Psoas muscle (tissue), 8 donors: ENCODE results near the gene CD84. TPM values are rescaled to one million over a fixed set of nuclear protein-coding genes. Genes with fewer than 3 reads are reported as not detected.
"Not testable (repeated sequence)": the region's sequence is repeated elsewhere in the genome, so short reads cannot be mapped to it uniquely, and the experiment has no call there.

ENCODE experiments used
- ATAC-seq, 4 donors: fragments of 200-7000 bp; cut with Tn5 transposase; one replicate each; pipeline ENCODE4 v1.9.1; 2020; ENCODE audit warnings: moderate library complexity in 3 of 4, mild to moderate bottlenecking in 2 of 4
- DNase-seq, 2 donors: peaks; one replicate each; pipeline ENCODE4 v3.0.0-alpha.2; 2020
- H3K27ac ChIP-seq: fragments of 200-600 bp; one replicate; pipeline ENCODE4 v1.8.0; 2022
- H3K27me3 ChIP-seq, 3 donors: fragments of 200-600 bp in 1 of 3; one replicate each; pipeline versions ENCODE4 v1.6.1 to v1.8.0; 2013 to 2022; ENCODE audit warnings: low read length in 2 of 3, mild to moderate bottlenecking in 2 of 3, moderate library complexity in 1 of 3; ENCODE audit not compliant: insufficient read depth in 3 of 3
- H3K36me3 ChIP-seq, 2 donors: fragments of 200-600 bp in 1 of 2; one replicate each; pipeline versions ENCODE4 v1.6.1 to v1.8.0; 2013 to 2022; ENCODE audit warnings: low read depth in 1 of 2, mild to moderate bottlenecking in 1 of 2, moderate library complexity in 1 of 2; ENCODE audit not compliant: insufficient read depth in 1 of 2
- H3K4me1 ChIP-seq: fragments of 200-600 bp; one replicate; pipeline ENCODE4 v1.8.0; 2022
- H3K4me3 ChIP-seq: fragments of 200-600 bp; one replicate; pipeline ENCODE4 v1.8.0; 2022; ENCODE audit warnings: mild to moderate bottlenecking
- H3K9me3 ChIP-seq: fragments of 200-600 bp; one replicate; pipeline ENCODE4 v1.8.0; 2022
- WGBS, 3 donors: extraction: QIAGEN DNeasy Blood & Tissue Kit; methylation state at CpG; one replicate each; pipeline versions ENCODE4 v1.1.6 to v1.1.7; 2013; 5-methylcytosine and 5-hydroxymethylcytosine counted together
- intact Hi-C, 2 donors: fragments of 100-400 bp; cut with DNase I; formaldehyde crosslinking; loops; one replicate each; pipeline versions ENCODE4 v1.11.0 to v1.14.2; 2022
- polyA plus RNA-seq, 3 donors: library from polyadenylated mRNA; stranded (reverse); fragments of 200-250 nt; gene quantifications; one replicate each; pipeline ENCODE4 v1.2.3, GENCODE V29; 2013
- total RNA-seq, 4 donors: library from RNA; stranded (reverse); fragmentation: NEBNext Ultra II Directional in 2 of 4; extraction: Animal tissue kit (Norgen Biotek cat#: 25700) in 2 of 4; gene quantifications; one replicate each; pipeline versions ENCODE4 v1.2.1 to v1.2.4, GENCODE V29; 2021 to 2023
- TF ChIP-seq, protein P1 (sequence below): fragments of 200-600 bp; IDR thresholded peaks from one replicate; pipeline ENCODE4 v1.8.0; 2022; ENCODE audit warnings: antibody characterized with exemption
- donor health status: healthy with polysubstance abuse.
- donor health status: DM: no; HTN: no; CAD: no; lungs with moderate emphysema.
- donor health status: Bipolar disorder and iron deficiency.
- donor health status: healthy.
- donor health status: DM: yes; HTN: yes; CAD: no.
- donor health status: DM: no; HTN: no; CAD: no.
- donor health status: DM: no; HTN: no; CAD: no.
- donor health status: DM: yes; HTN: yes; CAD: no.

The CD84 gene
- total and polyA plus RNA-seq, 7 donors: 0.04 to 2.6 (median 0.75) TPM

DNA sequence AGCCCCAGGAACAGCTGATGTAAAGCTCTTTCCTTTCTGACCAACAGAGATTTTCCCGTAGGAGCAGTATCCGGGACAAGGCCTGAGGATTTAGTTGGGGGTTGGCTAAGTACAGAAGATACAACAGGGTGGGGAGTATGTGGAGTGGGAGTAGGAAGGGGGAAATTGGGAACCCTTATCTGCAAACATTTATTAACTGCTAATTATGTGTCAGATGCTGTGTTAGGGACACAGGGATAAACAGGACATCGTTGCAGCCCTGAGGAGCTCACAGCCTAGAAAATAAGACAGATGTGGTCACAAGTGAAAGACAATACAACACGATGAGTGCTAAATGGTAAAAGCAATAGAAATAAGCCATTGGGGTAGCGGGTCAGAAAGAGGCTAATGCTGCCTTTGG, 12.0 kb downstream of the CD84 start:
- WGBS, 3 donors: 74 to 83% (median 76%) methylated on average over 5 of the region's 5 CpGs
- Histone ChIP-seq H3K36me3 (no peaks in the 10 kb centered on the region), H3K9me3 (peaks cover 8% of the 10 kb centered on the region), H3K4me3 (no peak overlapping the region), H3K27me3 (peaks cover 0 to 4% (median 2%) of the 10 kb centered on the region in 3 donors), H3K4me1 (no peaks in the 10 kb centered on the region), H3K27ac (no peak overlapping the region)
- DNase-seq (no peak), ATAC-seq (no peak)
- intact Hi-C loops: no loop called here
- TF ChIP-seq, protein P1, sequence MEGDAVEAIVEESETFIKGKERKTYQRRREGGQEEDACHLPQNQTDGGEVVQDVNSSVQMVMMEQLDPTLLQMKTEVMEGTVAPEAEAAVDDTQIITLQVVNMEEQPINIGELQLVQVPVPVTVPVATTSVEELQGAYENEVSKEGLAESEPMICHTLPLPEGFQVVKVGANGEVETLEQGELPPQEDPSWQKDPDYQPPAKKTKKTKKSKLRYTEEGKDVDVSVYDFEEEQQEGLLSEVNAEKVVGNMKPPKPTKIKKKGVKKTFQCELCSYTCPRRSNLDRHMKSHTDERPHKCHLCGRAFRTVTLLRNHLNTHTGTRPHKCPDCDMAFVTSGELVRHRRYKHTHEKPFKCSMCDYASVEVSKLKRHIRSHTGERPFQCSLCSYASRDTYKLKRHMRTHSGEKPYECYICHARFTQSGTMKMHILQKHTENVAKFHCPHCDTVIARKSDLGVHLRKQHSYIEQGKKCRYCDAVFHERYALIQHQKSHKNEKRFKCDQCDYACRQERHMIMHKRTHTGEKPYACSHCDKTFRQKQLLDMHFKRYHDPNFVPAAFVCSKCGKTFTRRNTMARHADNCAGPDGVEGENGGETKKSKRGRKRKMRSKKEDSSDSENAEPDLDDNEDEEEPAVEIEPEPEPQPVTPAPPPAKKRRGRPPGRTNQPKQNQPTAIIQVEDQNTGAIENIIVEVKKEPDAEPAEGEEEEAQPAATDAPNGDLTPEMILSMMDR: no peak

DNA sequence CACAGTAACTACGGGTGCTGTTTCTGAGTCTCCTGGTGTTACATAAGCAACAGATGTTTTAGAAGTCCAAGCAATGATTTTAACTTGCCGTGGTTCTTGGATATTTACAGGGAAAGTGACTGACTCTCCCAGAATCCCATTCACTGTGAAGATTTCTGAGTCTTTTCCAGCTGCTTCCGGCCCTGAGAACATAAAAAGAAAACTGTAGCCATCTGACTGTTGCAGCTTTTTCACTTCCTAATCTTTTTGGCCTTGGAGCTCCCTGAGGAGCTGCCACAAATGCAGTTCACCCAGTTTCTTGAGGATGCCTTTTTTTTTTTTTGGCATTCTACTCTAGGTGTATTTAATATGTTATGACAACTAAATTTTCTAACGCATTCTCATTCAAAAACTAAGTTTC, 13.7 kb downstream of the CD84 start:
- no peak for DNase-seq
- H3K27ac ChIP-seq: no peak overlapping the region
- WGBS, 3 donors: 33 to 43% (median 39%) methylated on average over 4 of the region's 4 CpGs

DNA sequence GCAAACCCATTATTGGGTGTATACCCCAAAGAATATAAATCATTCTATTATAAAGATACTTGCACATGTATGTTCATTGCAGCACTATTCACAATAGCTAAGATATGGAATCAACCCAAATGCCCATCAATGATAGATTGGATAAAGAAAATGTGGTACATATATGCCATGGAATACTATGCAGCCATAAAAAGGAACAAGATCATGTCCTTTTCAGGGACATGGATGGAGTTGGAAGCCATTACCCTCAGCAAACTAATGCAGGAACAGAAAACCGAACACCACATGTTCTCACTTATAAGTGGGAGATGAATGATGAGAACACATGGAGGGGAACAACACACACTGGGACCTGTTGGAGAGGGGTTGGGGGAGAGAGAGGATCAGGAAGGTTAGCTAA, 16.1 kb downstream of the CD84 start:
- H3K27ac ChIP-seq, H3K27me3 ChIP-seq, H3K36me3 ChIP-seq, H3K9me3 ChIP-seq, DNase-seq, H3K4me3 ChIP-seq, ATAC-seq, intact Hi-C loops, H3K4me1 ChIP-seq: not testable (repeated sequence)
- WGBS, 3 donors: 53 to 69% (median 65%) methylated on average over 1 of the region's 1 CpG

More for the DNA sequence above, 13.7 kb downstream of the CD84 start:
- H3K9me3 ChIP-seq: peaks cover 8% of the 10 kb centered on the region
- H3K27me3 ChIP-seq: peaks cover 0 to 4% (median 2%) of the 10 kb centered on the region in 3 donors
- no peak overlapping the region for H3K4me3 ChIP-seq
- H3K4me1 ChIP-seq: no peaks in the 10 kb centered on the region
- no peak for ATAC-seq
- TF ChIP-seq, protein P1: no peak
- H3K36me3 ChIP-seq: no peaks in the 10 kb centered on the region
- intact Hi-C loops: no loop called here

DNA sequence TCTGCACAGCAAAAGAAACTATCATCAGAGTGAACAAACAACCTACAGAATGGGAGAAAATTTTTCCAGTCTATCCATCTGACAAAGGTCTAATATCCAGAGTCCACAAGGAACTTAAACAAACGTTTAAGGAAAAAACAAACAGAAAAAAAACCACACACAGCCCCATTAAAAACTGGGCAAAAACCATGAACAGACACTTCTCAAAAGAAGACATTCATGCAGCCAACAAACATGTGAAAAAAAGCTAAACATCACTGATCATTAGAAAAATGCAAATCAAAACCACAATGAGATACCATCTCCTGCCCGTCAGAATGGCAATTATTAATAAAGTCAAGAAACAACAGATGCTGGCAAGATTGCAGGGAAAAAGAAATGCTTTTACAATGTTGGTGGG, 16.6 kb downstream of the CD84 start:
- DNase-seq, intact Hi-C loops, H3K9me3 ChIP-seq, H3K27me3 ChIP-seq, H3K36me3 ChIP-seq, H3K4me1 ChIP-seq, ATAC-seq, H3K4me3 ChIP-seq, H3K27ac ChIP-seq: not testable (repeated sequence)
- 65 to 81% (median 76%) methylated on average over 2 of the region's 2 CpGs for WGBS, 3 donors

DNA sequence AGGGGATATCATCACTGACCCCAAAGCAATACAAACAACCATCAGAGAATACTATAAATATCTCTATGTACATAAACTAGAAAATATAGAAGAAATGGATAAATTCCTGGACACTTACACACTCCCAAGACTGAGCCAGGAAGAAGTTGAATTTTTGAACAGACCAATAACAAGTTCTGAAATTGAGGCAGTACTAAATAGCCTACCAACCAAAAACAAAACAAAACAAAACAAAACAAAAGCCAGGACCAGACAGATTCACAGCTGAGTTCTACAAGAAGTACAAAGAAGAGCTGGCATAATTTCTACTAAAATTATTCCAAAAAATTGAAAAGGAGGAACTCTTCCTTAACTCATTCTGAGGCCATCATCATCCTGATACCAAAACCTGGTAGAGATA, 18.5 kb downstream of the CD84 start:
- ATAC-seq (no peak), DNase-seq (no peak)
- no peaks in the 10 kb centered on the region for H3K4me1 ChIP-seq
- no peak overlapping the region for H3K4me3 ChIP-seq
- H3K9me3 ChIP-seq: peaks cover 8% of the 10 kb centered on the region
- H3K36me3 ChIP-seq: no peaks in the 10 kb centered on the region
- H3K27me3 ChIP-seq: peaks cover 0 to 2% (median 2%) of the 10 kb centered on the region in 3 donors
- H3K27ac ChIP-seq: no peak overlapping the region
- TF ChIP-seq, protein P1: no peak
- intact Hi-C loops: no loop called here

DNA sequence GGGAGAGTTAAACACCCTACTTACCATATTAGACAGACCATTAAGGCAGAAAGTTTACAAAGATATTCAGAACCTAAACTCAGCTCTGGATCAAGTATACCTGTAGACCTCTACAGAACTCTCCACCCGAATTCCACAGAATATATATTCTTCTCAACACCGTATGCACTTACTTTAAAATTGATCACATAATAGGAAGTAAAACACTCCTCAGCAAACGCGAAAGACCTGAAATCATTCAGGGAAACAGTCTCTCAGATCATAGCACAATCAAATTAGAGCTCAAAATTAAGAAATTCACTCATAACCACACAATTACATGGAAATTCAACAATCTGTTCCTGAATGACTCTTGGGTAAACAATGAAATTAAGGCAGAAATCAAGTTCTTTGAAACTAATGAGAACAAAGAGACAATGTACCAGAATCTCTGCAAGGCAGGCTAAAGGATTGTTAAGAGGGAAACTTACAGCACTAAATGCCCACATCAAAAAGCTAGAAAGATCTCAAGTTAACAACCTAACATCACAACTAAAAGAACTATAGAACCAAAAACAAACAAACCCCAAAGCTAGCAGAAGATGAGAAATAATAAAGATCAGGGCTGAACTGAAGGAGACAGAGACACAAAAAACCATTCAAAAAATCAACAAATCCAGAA, 19.1 kb downstream of the CD84 start:
- H3K4me3 ChIP-seq: no peak overlapping the region
- no peak overlapping the region for H3K27ac ChIP-seq
- intact Hi-C loops: no loop called here
- H3K9me3 ChIP-seq: peaks cover 8% of the 10 kb centered on the region
- no peaks in the 10 kb centered on the region for H3K4me1 ChIP-seq
- H3K36me3 ChIP-seq: no peaks in the 10 kb centered on the region
- WGBS, 3 donors: 75 to 83% (median 80%) methylated on average over 4 of the region's 4 CpGs
- DNase-seq (no peak), ATAC-seq (no peak)
- TF ChIP-seq, protein P1: no peak
- peaks cover 0 to 2% (median 0%) of the 10 kb centered on the region in 3 donors for H3K27me3 ChIP-seq

DNA sequence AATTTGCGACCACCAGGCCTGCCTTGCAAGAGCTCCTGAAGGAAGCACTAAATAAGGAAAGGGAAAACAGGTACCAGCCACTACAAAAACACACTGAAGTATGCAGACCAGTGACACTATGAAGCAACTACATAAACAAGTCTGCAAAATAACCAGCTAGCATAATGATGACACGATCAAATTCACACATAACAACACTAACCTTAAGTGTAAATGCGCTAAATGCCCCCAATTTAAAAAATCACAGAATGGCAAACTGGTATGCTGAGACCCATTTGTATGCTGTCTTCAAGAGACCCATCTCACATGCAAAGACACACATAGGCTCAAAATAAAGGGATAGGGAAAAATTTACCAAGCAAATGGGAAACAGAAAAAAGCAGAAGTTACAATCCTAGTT, 19.9 kb downstream of the CD84 start:
- 58 to 83% (median 77%) methylated on average over 3 of the region's 3 CpGs for WGBS, 3 donors
- DNase-seq, H3K27me3 ChIP-seq, H3K4me1 ChIP-seq, intact Hi-C loops, ATAC-seq, H3K4me3 ChIP-seq, H3K36me3 ChIP-seq, H3K9me3 ChIP-seq, H3K27ac ChIP-seq: not testable (repeated sequence)
